Left renal cortex interstitium (tissue), 4 donors: ENCODE measurements around the gene C10orf105. TPM values are rescaled to one million over a fixed set of nuclear protein-coding genes. Genes with fewer than 3 reads are reported as not detected.

Experiments used
- DNase-seq, 4 donors: peaks; one replicate each; pipeline ENCODE4 v3.0.0-alpha.2; 2013; ENCODE audit warnings: low read depth in 4 of 4, low spot score in 2 of 4, missing footprints in 1 of 4
- polyA plus RNA-seq, 4 donors: library from polyadenylated mRNA; unstranded; fragments of 120-200 nt; gene quantifications; one replicate each; pipeline ENCODE4 v1.2.1, GENCODE V29; 2013; ENCODE audit not compliant: insufficient read length in 4 of 4

The C10orf105 gene
- polyA plus RNA-seq, 4 donors: 0.14 to 0.16 (median 0.16) TPM

DNA sequence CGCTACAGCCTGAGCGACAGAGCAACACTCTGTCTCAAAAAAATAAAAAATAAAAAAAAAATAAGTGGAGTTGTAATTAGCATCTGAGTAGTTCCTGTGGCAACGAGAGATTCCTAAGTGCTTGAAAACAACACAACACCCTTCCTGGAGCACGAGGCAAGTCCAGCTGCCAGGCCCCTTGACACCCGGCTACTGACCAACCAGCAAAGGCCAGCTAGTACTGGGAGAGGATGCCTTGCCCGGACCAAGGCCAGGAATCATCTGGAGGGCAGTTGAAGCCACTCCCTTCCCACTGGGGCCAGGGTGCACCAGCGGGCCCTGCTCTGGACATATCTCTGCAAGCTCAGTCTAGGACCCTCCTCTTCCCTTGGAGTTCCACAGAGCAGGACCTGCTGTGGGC lies 536 bp downstream of the C10orf105 start:
- DNase-seq: no peak

DNA sequence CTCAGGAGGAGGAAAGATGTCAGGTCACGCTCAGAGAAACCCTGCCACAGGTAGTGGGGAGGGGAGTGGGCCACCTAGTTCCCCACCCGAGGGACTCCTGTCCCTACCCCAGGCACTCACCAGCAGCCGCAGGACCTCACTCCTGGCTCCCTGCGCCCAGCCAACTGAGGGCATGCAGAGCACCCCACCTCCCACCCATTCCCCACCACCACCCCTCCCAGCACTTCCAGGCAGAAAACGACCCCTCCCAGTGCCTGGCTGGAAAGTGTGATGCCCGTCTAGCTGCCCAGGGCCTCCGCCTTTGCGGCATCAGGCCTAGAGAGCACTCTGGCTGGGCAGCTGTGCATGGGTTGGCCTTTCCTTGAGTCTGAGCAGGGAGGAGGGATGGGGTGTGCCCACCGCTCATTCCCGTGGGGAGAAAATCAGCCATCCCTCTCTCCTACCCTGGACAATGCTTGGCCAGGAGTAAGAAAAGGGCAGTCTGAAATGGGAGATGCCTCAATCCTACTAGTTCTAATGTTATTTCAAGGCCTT lies 1.3 kb downstream of the C10orf105 start:
- DNase-seq: no peak

DNA sequence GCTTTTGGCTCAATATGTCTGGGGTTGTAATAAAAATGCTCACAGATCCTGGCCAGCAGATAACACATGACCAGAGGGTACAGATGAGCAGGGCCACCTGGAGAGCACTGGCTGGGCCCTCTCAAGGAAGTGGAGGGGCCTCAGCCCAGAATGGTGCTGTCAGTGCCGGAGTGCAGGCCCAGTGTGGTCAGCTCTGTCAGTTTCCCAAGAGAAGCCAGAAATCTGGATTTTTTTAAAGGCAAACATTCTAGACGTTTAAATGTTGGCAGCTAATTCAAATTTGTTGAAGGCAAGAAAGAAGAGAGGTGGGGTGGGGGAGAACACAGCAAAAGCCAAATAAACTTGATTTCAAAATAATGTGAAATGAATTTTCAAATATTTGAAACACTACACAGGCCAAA lies 2.0 kb downstream of the C10orf105 start:
- DNase-seq: no peak

DNA sequence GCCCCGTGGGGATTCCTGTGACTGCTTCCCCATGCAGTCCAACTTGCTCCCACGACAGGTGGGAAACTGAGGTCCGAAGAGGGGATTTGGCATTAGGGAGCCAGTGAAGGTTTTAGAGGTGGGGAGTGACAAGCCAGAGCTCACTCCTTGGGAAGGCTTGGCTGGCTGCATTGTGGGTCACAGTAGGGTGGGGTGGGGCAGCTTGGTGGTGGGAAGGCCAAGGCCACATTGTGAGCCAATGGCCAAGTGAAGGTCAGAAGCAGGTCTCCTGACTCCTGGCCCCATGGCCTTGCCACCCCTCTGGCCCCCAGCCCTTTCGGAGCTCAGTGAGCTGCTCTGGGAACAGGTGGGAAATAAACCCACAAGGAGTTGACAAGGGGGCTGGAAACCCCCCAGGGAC lies 2.5 kb downstream of the C10orf105 start:
- DNase-seq: no peak

DNA sequence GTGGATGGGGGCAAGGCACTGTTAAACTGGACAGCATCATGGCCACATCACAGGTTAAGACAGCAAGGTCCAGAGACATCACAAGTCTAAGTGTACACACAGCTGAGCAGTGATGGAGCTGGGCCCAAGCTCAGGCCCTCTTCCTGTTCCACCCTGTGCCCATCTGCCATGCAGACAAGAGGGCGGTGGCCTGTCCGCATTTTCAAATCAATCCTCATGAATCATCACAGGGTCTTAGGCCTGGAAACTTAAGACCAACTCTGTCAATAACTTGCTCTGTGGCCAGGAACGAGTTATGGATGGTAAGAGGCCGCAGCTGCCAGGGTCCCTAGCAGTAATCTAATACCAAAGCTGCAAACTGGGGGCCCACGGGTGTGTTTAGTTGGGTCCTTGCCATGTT lies 3.2 kb downstream of the C10orf105 start:
- no peak for DNase-seq

DNA sequence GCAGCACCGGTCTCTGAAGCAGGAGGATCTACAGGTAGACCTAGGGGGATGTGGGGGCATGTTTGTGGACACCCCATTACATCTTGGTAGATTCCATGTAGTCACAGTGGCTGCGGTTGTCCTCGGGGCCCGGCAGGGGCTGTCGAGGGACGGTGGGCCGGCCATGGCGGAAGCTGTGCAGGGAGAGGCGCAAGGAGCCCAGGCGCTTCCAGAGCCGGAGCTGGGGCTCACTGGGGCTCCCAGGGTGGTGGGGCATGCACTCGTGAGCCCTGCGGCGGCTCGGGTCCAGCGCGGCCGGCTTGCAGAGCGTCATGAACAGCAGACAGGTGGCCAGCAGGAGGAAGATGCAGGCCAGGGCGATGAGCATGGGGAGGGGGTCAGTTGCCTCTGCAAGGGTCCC lies 3.7 kb downstream of the C10orf105 start:
- DNase-seq: no peak

DNA sequence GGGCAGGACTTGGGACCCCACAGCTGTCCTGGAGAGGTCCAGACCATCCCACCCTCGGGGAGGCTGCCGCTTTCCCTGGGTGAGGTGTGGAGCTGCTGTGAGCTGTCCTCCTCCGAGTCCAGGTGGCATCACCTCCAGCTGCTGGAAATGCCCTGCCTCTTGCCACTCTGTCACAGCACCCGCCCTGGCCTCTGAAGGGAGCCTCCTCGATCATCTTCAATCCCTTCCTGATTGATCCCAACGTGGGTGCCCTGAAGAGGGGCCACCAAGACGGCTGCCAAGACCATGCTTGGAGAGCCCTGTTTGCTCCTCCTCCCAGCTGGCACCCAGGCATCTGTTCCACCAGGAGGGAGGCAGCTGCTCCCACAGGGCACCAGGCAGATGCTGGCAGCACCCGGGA lies 4.6 kb downstream of the C10orf105 start:
- no peak for DNase-seq

DNA sequence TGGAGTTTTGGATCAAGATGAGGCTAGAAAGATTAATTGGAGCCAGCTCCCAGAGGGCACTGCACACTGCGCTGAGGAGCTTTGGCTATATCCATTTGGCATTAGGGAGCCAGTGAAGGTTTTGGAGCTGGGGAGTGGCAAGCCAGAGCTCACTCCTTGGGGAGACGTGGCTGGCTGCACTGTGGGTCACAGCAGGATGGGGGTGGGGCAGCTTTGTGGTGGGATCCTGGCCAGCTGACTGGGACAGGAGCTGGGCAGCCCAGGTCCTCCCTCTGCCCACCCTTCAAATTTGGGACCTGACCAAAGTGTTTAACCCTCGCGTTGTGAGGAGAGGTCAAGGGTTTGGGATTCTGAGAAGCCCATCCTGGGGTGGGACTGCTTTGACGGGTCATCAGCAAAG lies 5.0 kb downstream of the C10orf105 start:
- no peak for DNase-seq

DNA sequence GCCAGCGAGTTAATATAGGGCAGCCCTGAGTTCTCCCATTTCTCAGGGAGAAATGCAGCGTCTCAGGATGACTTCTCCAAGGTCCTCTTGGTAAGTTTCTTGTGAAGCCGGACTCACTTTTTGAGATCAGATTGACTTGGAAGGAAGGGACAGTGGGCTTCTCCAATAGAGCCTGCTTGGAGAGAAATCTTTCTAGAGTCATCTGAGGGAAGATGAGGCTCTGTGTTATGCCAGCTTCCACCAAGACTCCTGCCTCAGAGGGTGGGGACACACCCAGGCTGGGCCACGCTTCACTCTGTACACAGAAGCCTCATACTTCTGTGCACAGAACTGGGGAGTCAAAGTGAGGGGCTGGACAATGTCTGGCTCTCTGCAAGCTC lies 5.6 kb downstream of the C10orf105 start:
- DNase-seq: no peak

DNA sequence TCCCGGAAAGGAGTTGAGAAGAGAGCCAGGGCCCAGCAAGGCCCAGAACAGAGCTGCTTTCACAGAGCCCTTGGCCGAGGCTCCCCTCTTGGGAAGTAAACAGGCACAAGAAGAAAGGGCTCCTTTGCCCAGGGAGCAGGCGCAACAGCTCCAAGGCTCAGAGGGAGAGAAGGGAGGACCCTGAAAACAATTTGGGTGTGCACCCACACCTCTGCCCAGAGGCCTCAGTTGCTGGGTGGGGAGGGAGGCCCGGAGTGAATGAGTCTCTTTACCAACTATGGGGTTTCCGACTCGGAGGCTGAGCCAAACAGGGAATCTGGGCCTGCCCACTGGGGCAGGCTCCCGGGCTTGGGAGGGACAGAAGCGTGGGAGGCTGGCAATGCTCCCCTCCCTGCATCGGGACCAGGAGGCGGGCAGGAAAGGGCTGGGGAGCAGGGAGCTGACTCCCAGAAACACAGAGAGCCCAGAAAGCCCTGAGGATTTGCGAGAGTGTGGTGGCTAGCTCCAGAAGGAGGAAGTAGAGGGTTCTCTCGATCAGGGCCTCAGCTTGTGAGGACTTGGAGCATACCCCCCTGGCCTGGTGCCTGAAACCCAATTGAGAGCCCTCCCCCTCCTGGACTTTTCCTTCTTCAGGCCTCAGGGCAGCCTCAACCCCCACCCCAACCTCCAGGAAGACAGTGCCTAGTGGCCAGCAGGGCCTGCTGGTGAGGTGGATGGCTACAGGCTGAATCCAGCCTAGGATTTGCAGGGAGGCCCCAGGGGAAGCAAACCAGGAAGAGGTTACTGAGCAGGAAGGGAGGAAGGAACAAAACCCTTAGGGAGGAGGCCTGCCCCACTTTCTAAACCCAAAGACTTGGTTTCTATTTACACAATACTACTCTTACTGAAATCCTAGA lies 6.2 kb downstream of the C10orf105 start:
- no peak for DNase-seq

DNA sequence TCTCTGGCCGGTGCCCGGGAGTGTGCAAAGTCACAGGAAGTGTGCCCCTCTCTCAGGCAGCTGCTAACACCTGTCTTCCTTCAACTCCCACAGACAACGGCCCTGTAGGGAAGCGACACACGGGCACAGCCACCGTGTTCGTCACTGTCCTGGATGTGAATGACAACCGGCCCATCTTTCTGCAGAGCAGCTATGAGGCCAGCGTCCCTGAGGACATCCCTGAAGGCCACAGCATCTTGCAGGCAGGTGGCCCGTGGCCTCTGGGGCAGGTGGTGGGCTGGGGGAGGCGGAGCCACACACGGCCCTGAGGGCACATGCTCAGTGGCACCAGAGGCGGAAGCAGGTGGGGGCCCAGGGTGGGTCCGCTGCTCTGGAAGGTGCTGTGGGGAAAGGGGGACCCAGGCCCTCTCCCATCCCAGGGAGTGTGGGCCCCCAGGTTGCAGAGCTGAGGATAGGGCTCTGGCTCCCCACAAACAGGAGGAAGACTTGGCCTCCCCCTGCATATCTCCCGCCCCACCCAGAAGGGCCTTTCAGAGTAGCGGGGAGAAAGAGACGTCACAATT lies 6.9 kb downstream of the C10orf105 start:
- DNase-seq: no peak

DNA sequence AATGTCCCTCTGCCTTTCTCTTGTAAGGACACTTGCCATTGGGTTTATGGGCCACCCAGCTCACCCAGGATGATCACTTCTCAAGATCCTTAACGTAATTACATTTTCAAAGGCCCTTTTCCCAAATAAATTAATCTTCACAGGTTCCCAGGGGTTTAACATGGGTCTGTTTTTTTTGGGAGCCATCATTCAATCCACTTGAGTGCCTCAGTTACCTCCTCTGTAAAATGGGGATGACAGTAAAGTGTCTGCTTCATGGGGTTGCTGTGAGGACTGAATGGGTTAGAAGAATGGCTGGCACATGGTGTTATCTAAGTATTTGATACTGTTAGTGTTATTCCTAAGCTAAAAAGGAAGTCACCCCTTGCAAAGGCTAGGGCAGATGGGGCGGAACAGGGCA lies 7.4 kb downstream of the C10orf105 start:
- no peak for DNase-seq

DNA sequence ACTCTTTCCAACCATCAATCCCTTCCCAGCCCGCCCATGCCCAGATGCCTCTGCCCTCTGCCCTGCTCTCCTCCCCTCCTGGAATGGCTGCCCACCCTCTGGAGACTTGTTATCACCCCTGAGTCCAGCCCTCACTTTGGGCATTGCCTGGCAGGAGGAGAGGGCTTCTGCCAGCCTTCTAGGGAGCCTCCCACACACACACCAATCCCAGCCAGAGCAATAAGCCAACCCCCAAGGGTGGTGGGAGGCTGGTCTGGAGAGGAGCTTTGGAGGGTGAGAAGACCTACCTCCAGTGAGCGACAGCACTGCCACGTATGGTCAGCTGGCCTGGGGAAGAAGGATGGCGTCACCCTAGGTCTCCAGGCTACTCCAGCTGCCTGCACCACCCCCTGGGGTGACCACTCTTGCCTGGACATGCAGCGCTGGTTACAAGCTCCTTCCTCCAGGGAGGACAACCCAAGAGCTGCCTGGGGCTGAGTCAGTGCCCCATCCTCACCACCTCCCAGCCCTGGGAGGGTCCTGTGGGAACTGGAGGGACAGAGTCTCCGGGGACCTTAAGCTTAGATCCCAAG lies 8.4 kb downstream of the C10orf105 start:
- DNase-seq: no peak

DNA sequence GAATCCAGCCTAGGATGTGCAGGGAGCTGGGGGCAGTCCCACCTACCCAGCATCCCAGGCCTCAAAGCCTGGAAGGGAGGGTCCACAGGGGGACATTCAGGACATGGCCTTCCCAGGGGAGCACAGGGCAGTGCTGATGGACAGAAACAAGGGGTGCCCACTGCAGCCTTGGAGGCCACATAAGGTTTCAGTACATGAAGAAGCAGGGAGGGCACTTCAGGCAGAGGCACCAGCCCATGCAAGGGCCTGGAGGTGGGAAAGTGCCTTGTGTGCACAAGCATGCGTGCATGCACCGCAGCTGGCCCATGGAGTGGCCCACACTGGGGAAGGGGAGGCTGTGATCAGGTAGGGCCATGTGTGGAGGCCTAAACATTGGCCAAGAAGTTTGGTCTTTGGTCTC lies 9.1 kb downstream of the C10orf105 start:
- DNase-seq: no peak

DNA sequence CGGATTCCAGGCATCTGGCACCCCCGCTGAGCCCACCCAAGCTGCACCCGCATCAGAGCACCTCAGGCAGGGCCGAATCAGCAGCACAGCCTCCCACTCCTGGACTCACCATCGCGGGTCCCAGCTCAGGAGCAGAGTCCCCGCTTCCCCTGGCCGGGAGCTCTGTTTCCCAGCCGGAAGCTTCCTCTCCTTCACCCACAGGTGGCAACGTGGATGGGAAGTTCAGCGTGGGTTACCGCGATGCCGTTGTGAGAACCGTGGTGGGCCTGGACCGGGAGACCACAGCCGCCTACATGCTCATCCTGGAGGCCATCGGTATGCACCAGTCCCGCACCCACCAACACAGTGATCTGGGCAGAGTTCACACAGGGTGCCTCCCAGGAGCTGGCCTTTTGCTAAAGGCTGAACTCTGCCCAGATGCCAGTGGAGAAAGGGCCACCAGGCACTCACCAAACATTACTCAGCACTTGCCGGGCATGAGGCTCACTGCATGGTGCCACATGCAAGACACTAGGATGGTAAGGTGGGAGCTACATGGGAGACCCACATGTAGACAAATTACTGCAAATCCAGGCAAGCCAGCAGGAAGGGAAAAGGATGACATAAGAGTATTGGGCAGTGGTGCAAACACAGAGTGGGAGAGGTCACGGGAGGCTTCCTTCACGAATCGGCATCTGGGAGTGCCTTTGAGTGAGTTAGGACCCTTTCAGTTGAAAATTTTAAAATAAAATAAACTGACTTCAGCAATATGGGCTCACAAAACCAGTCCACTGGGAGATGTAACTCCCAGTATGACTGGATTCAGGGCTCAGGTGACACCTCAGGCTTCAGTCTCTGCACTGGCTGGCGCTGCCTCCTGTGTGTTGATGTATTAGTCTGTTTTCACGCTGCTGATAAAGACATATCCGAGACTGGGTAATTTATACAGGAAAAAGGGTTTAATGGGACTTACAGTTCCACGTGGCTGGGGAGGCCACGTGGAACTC lies 10.4 kb downstream of the C10orf105 start:
- DNase-seq: no peak

DNA sequence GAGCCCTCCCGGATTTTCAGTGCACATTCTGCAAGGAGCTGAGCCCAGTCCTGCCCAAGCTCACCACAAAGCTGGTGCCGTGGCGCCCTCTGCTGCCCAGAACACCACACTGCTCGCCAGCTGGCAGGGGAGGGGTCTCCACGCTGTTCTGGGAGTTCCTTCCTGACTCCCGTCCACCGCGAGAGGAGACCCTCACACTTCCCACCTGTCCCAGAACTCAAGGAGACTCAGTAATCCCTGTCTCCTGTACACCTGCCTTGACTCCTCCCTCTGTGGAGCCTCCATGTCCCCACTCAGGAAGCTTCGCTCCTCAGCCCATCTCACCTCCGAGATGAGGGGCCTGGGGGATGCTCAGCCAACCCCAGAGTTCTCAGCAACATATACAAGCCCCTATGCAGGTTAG lies 11.3 kb downstream of the C10orf105 start:
- DNase-seq: no peak

DNA sequence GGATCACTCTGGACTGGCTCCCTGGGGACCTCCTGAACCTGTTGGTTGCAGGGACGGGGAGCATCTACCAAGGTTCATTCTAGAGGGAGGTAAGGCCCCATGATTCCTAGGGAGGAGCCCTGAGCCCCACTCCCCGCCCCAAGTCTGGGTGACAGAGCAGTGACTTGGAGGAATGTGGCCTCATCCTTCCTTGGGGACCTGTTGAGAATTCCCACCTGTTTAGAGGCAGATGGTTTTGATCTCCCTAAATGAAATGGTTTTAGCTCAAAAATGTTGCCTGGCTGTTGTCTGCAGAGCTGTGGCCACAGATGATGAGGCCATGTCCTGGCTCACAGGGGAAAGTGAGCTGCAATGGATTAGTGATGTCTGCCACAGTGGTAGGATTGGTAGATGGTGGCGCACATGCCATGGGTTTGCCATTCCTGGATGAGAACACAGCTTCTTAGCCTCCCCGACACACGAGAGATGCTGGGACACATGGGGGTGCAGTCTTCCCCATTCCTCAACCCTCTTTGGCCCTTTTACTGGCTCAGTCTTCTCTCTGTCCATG lies 12.3 kb downstream of the C10orf105 start:
- DNase-seq: no peak

DNA sequence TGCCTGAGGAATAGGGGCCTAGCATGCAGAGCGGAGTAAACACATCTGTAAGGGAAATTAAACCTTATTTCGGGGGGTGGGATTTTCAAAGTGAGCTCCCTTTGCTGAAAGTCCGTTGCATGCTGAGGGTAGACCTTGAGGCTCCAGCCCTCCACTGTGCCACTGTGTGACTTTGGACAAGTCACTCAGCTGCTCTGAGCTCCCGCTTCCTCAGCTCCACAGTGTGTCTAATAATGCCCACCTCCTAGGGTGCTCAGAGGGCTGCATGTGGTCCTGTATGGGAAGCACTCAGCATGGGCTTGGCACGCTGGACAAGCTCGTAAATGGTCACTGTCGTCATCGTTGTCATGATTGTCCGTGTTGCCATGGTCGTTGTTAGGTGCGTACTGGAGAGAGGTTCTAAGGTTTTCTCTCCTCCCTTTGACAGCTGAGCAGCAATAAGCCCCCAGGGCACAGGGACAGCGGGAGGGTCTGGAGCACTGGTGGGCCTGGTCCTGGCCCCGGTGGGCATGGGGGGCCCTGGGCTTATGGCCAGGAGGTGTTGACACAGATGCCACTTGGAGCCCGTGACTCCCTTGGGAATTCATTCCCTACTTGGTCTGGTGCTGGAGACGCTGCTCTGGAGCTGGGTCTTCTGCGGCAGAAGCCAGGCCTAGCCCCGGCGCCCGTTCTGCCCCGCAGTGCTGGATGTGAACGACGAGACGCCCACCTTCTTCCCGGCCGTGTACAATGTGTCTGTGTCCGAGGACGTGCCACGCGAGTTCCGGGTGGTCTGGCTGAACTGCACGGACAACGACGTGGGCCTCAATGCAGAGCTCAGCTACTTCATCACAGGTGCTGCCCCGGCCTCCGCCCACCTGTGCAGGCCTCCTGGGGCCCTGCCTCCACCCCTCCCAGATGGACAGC lies 13.1 kb downstream of the C10orf105 start:
- DNase-seq: no peak

DNA sequence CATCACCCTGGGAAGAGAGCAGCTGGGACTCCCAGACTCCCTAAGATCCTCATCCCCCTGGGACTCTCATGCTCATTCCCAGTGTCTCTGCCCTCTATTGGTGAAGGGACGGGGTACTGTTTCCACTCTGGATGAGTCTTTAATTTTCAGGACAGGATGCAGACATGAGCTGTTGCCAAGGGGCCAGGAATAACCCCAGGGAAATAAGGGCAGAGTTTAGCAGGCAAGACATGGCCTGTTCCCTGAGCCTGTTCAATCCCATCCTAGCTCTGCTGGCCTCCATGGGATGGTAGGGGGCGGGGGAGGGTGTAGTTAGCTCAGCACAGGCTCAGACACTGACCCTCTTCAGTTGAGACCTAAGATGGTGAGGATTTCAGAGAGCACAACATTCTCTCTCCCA lies 14.0 kb downstream of the C10orf105 start:
- no peak for DNase-seq
